K562 (cell line): Measurements from ENCODE around the gene MAN1A1. TPM values are rescaled to one million over a fixed set of nuclear protein-coding genes. Genes with fewer than 3 reads are reported as not detected.

Source experiments
- PBX2 ChIP-seq, 2 experiments: IDR thresholded peaks in 1 of 2; conservative IDR thresholded peaks in 1 of 2; 2 replicates each; pipeline ENCODE4 v1.6.1; 2016; ENCODE audit warnings: low read depth in 2 of 2, mild to moderate bottlenecking in 1 of 2, missing compliant biosample characterization in 1 of 2, missing genetic modification characterization in 1 of 2, moderate library complexity in 1 of 2
- REST ChIP-seq, 2 experiments: fragments of 450-650 bp; formaldehyde crosslinking in 1 of 2; IDR thresholded peaks; 2 replicates each; pipeline versions ENCODE4 v1.4.0 to v1.6.1; 2014 to 2020; ENCODE audit warnings: mild to moderate bottlenecking in 2 of 2, borderline replicate concordance in 1 of 2, low read depth in 1 of 2
- TSC22D4 ChIP-seq: fragments of 450-650 bp; IDR thresholded peaks from 2 replicates; pipeline ENCODE4 v1.6.1; 2016; ENCODE audit warnings: missing genetic modification characterization, missing biosample characterization, control low read depth
- polyA plus RNA-seq, 8 experiments: library from polyadenylated mRNA; depleted of rRNA in 4 of 8; stranded (reverse) in 5 of 8; unstranded in 3 of 8; fragments of >200 nt; fragmentation: Nextera tagmentation in 2 of 8; fragmentation: Illumina TruSeq in 1 of 8; extraction: Ambion mirVana in 2 of 8; extraction: Trizol in 1 of 8; gene quantifications; 2 replicates each; pipeline versions ENCODE4 v1.2.1 to v1.2.3, GENCODE V29; 2011 to 2014; ENCODE audit warnings: inconsistent platforms in 1 of 8, missing spikeins in 1 of 8
- total RNA-seq, 7 experiments: library from RNA; depleted of rRNA in 6 of 7; stranded (reverse); fragments of >200 nt in 6 of 7; fragmentation: Illumina TruSeq in 2 of 7; extraction: Trizol in 2 of 7; gene quantifications; 2 replicates each; pipeline versions ENCODE4 v1.2.1 to v1.2.3, GENCODE V29; 2011 to 2021; ENCODE audit warnings: low replicate concordance in 1 of 7

Gene MAN1A1
- total and polyA plus RNA-seq, 9 of the 15 experiments (the other 6 are each of a cell fraction or from before 2014, with no cell fraction given), result 24.5 to 78.4 (median 59.7) TPM

GRCh38 chr6:119390247-119390793 is 40.8 kb upstream of the MAN1A1 start (continued):
- TF ChIP-seq REST (IDR thresholded peaks at IDR 0.05; ENCODE audit: borderline replicate concordance) (peak; percentile 52), REST (CRISPR knock-in tag; IDR thresholded peaks at IDR 0.05; ENCODE audit: low read depth) (no peak), TSC22D4 (tag) (no peak), PBX2 (CRISPR knock-in tag; IDR thresholded peaks at IDR 0.05; ENCODE audit: low read depth) (no peak), PBX2 (tag; conservative IDR thresholded peaks at IDR 0.05; ENCODE audit: low read depth) (0 out of 2 replicates have a peak, but pooled peaks have one; percentile 16)
- TF ChIP-seq, all 486 proteins: peak for 7
